Measurements from ENCODE around the gene RNF144A.

The RNF144A gene

GRCh38 chr2:6975988-6976387, 58.8 kb downstream of the RNF144A start:
- H3K9ac ChIP-seq (ENCODE audit: low read depth, low read length) = no peak overlapping the region
- H3K9me3 ChIP-seq (ENCODE audit: insufficient read depth, low read depth, low read length) = peaks cover 14% of the 10 kb centered on the region
- no peak overlapping the region for H3K27ac ChIP-seq (ENCODE audit: low read depth, low read length)
- no peaks in the 10 kb centered on the region for H3K4me1 ChIP-seq (ENCODE audit: insufficient read depth, low read length)
- no peaks in the 10 kb centered on the region for H3K27me3 ChIP-seq (ENCODE audit: insufficient read depth, low read length)
- WGBS = 98% methylated on average over 3 of the region's 3 CpGs
- no peak overlapping the region for H3K4me3 ChIP-seq (ENCODE audit: low read length)
- H3K36me3 ChIP-seq (ENCODE audit: insufficient read depth, low read length) = no peaks in the 10 kb centered on the region

GRCh38 chr2:6977113-6977741, 60.0 kb downstream of the RNF144A start:
- no peaks in the 10 kb centered on the region for H3K27me3 ChIP-seq (ENCODE audit: insufficient read depth, low read length)
- 94% methylated on average over 8 of the region's 9 CpGs for WGBS
- no peak overlapping the region for H3K27ac ChIP-seq (ENCODE audit: low read depth, low read length)
- H3K4me1 ChIP-seq (ENCODE audit: insufficient read depth, low read length) = no peaks in the 10 kb centered on the region
- H3K36me3 ChIP-seq (ENCODE audit: insufficient read depth, low read length) = no peaks in the 10 kb centered on the region
- H3K4me3 ChIP-seq (ENCODE audit: low read length) = no peak overlapping the region
- H3K9ac ChIP-seq (ENCODE audit: low read depth, low read length) = no peak overlapping the region
- peaks cover 17% of the 10 kb centered on the region for H3K9me3 ChIP-seq (ENCODE audit: insufficient read depth, low read depth, low read length)

- Histone ChIP-seq H3K27me3 (ENCODE audit: insufficient read depth, low read length) (no peaks in the 10 kb centered on the region), H3K36me3 (ENCODE audit: insufficient read depth, low read length) (no peaks in the 10 kb centered on the region), H3K4me1 (ENCODE audit: insufficient read depth, low read length) (no peaks in the 10 kb centered on the region), H3K9ac (ENCODE audit: low read depth, low read length) (no peak overlapping the region), H3K27ac (ENCODE audit: low read depth, low read length) (no peak overlapping the region), H3K9me3 (ENCODE audit: insufficient read depth, low read depth, low read length) (peaks cover 17% of the 10 kb centered on the region), H3K4me3 (ENCODE audit: low read length) (no peak overlapping the region)
- WGBS = 90% methylated on average over 4 of the region's 4 CpGs
Measured at GRCh38 chr2:6977786-6978185, 60.6 kb downstream of the RNF144A start.

- no peaks in the 10 kb centered on the region for H3K36me3 ChIP-seq (ENCODE audit: insufficient read depth, low read length)
- no peak overlapping the region for H3K4me3 ChIP-seq (ENCODE audit: low read length)
- H3K27me3 ChIP-seq (ENCODE audit: insufficient read depth, low read length) = no peaks in the 10 kb centered on the region
- no peaks in the 10 kb centered on the region for H3K4me1 ChIP-seq (ENCODE audit: insufficient read depth, low read length)
- H3K27ac ChIP-seq (ENCODE audit: low read depth, low read length) = no peak overlapping the region
- WGBS = 92% methylated on average over 3 of the region's 3 CpGs
- H3K9me3 ChIP-seq (ENCODE audit: insufficient read depth, low read depth, low read length) = peaks cover 17% of the 10 kb centered on the region
- no peak overlapping the region for H3K9ac ChIP-seq (ENCODE audit: low read depth, low read length)
Measured at GRCh38 chr2:6978991-6979390, 61.8 kb downstream of the RNF144A start.

- Histone ChIP-seq H3K4me1 (ENCODE audit: insufficient read depth, low read length) (peaks cover 7% of the 10 kb centered on the region; the same call in 1 of the 2 replicates), H3K9ac (ENCODE audit: low read depth, low read length) (no peak overlapping the region), H3K27me3 (ENCODE audit: insufficient read depth, low read length) (no peaks in the 10 kb centered on the region), H3K9me3 (ENCODE audit: insufficient read depth, low read depth, low read length) (peaks cover 17% of the 10 kb centered on the region), H3K27ac (ENCODE audit: low read depth, low read length) (no peak overlapping the region), H3K36me3 (ENCODE audit: insufficient read depth, low read length) (no peaks in the 10 kb centered on the region), H3K4me3 (ENCODE audit: low read length) (no peak overlapping the region)
- WGBS = 95% methylated on average over 5 of the region's 5 CpGs
Measured at GRCh38 chr2:6982449-6982848, 65.2 kb downstream of the RNF144A start.

GRCh38 chr2:6982934-6983589, 65.8 kb downstream of the RNF144A start:
- no peaks in the 10 kb centered on the region for H3K27me3 ChIP-seq (ENCODE audit: insufficient read depth, low read length)
- peaks cover 7% of the 10 kb centered on the region; the same call in 1 of the 2 replicates for H3K4me1 ChIP-seq (ENCODE audit: insufficient read depth, low read length)
- no peak overlapping the region for H3K4me3 ChIP-seq (ENCODE audit: low read length)
- H3K9ac ChIP-seq (ENCODE audit: low read depth, low read length) = no peak overlapping the region
- no peaks in the 10 kb centered on the region for H3K36me3 ChIP-seq (ENCODE audit: insufficient read depth, low read length)
- 79% methylated on average over 6 of the region's 6 CpGs for WGBS
- H3K9me3 ChIP-seq (ENCODE audit: insufficient read depth, low read depth, low read length) = peaks cover 17% of the 10 kb centered on the region
- no peak overlapping the region for H3K27ac ChIP-seq (ENCODE audit: low read depth, low read length)

GRCh38 chr2:6986301-6986911, 69.2 kb downstream of the RNF144A start:
- Histone ChIP-seq H3K36me3 (ENCODE audit: insufficient read depth, low read length) (no peaks in the 10 kb centered on the region), H3K4me3 (ENCODE audit: low read length) (no peak overlapping the region), H3K9me3 (ENCODE audit: insufficient read depth, low read depth, low read length) (peaks cover 8% of the 10 kb centered on the region), H3K27me3 (ENCODE audit: insufficient read depth, low read length) (no peaks in the 10 kb centered on the region), H3K9ac (ENCODE audit: low read depth, low read length) (no peak overlapping the region), H3K27ac (ENCODE audit: low read depth, low read length) (no peak overlapping the region), H3K4me1 (ENCODE audit: insufficient read depth, low read length) (peaks cover 7% of the 10 kb centered on the region; the same call in 1 of the 2 replicates)
- 40% methylated on average over 3 of the region's 3 CpGs for WGBS

- Histone ChIP-seq H3K27ac (ENCODE audit: low read depth, low read length) (no peak overlapping the region), H3K4me3 (ENCODE audit: low read length) (no peak overlapping the region), H3K9me3 (ENCODE audit: insufficient read depth, low read depth, low read length) (peaks cover 6% of the 10 kb centered on the region), H3K9ac (ENCODE audit: low read depth, low read length) (no peak overlapping the region), H3K36me3 (ENCODE audit: insufficient read depth, low read length) (no peaks in the 10 kb centered on the region), H3K4me1 (ENCODE audit: insufficient read depth, low read length) (peaks cover 7% of the 10 kb centered on the region; the same call in 1 of the 2 replicates), H3K27me3 (ENCODE audit: insufficient read depth, low read length) (no peaks in the 10 kb centered on the region)
- WGBS = 93% methylated on average over 12 of the region's 12 CpGs
Measured at GRCh38 chr2:6986912-6987361, 69.7 kb downstream of the RNF144A start.

- peaks cover 7% of the 10 kb centered on the region; the same call in 1 of the 2 replicates for H3K4me1 ChIP-seq (ENCODE audit: insufficient read depth, low read length)
- 97% methylated on average over 3 of the region's 3 CpGs for WGBS
Measured at GRCh38 chr2:6990871-6991270, 73.7 kb downstream of the RNF144A start.

GRCh38 chr2:6992794-6993228, 75.6 kb downstream of the RNF144A start:
- Histone ChIP-seq H3K27ac (ENCODE audit: low read depth, low read length) (no peak overlapping the region), H3K27me3 (ENCODE audit: insufficient read depth, low read length) (no peaks in the 10 kb centered on the region), H3K9me3 (ENCODE audit: insufficient read depth, low read depth, low read length) (peaks cover 6% of the 10 kb centered on the region), H3K9ac (ENCODE audit: low read depth, low read length) (no peak overlapping the region), H3K4me3 (ENCODE audit: low read length) (no peak overlapping the region), H3K4me1 (ENCODE audit: insufficient read depth, low read length) (no peaks in the 10 kb centered on the region), H3K36me3 (ENCODE audit: insufficient read depth, low read length) (0 out of 2 replicates have a peak, but pooled peaks cover 3% of the 10 kb centered on the region)
- 91% methylated on average over 4 of the region's 4 CpGs for WGBS

More at GRCh38 chr2:6990871-6991270, 73.7 kb downstream of the RNF144A start:
- Histone ChIP-seq H3K27me3 (ENCODE audit: insufficient read depth, low read length) (no peaks in the 10 kb centered on the region), H3K9ac (ENCODE audit: low read depth, low read length) (no peak overlapping the region), H3K27ac (ENCODE audit: low read depth, low read length) (no peak overlapping the region), H3K9me3 (ENCODE audit: insufficient read depth, low read depth, low read length) (peaks cover 6% of the 10 kb centered on the region), H3K4me3 (ENCODE audit: low read length) (no peak overlapping the region), H3K36me3 (ENCODE audit: insufficient read depth, low read length) (no peaks in the 10 kb centered on the region)

GRCh38 chr2:6993229-6993640, 76.0 kb downstream of the RNF144A start:
- Histone ChIP-seq H3K9me3 (ENCODE audit: insufficient read depth, low read depth, low read length) (peaks cover 6% of the 10 kb centered on the region), H3K27ac (ENCODE audit: low read depth, low read length) (no peak overlapping the region), H3K36me3 (ENCODE audit: insufficient read depth, low read length) (0 out of 2 replicates have a peak, but pooled peaks cover 3% of the 10 kb centered on the region), H3K4me3 (ENCODE audit: low read length) (no peak overlapping the region), H3K27me3 (ENCODE audit: insufficient read depth, low read length) (no peaks in the 10 kb centered on the region), H3K9ac (ENCODE audit: low read depth, low read length) (no peak overlapping the region), H3K4me1 (ENCODE audit: insufficient read depth, low read length) (no peaks in the 10 kb centered on the region)
- WGBS = 93% methylated on average over 7 of the region's 7 CpGs

All from HUES64 (cell line).